Keratinocyte (primary cell): ENCODE results near the gene CASZ1. TPM values are rescaled to one million over a fixed set of nuclear protein-coding genes. Genes with fewer than 3 reads are reported as not detected.

ENCODE experiments used
- DNase-seq: peaks from one replicate; pipeline ENCODE4 v3.0.0-alpha.2; 2011; ENCODE audit warnings: low read depth, missing footprints, low spot score
- FAIRE-seq: peaks from 2 replicates; lab custom pipeline; 2011; peaks lifted over from hg19 to GRCh38; lab: Jason Lieb, UNC
- H2AFZ ChIP-seq: 2 replicates; pipeline ENCODE4 v1.6.0; 2012; ENCODE audit warnings: low read length, control low read depth, inconsistent platforms; ENCODE audit not compliant: control insufficient read depth
- H3K27ac ChIP-seq: 2 replicates; pipeline ENCODE4 v1.5.1; 2011; ENCODE audit warnings: low read length; ENCODE audit not compliant: control insufficient read depth, insufficient read depth
- H3K27me3 ChIP-seq: 3 replicates; pipeline ENCODE4 v1.6.0; 2011; ENCODE audit warnings: low read length; ENCODE audit not compliant: control insufficient read depth, insufficient read depth; ENCODE audit errors: extremely low read depth
- H3K36me3 ChIP-seq, 2 experiments: 2 replicates in 1 of 2; 3 replicates in 1 of 2; pipeline ENCODE4 v1.5.1; 2011; ENCODE audit warnings: low read length in 2 of 2, mild to moderate bottlenecking in 1 of 2; ENCODE audit not compliant: control insufficient read depth in 2 of 2, insufficient read depth in 2 of 2; ENCODE audit errors: extremely low read depth in 1 of 2
- H3K4me1 ChIP-seq: 3 replicates; pipeline ENCODE4 v1.5.1; 2011; ENCODE audit warnings: low read length; ENCODE audit not compliant: control insufficient read depth, insufficient read depth; ENCODE audit errors: extremely low read depth
- H3K4me2 ChIP-seq: 3 replicates; pipeline ENCODE4 v1.6.0; 2011; ENCODE audit warnings: low read depth, low read length; ENCODE audit not compliant: control insufficient read depth, insufficient read depth; ENCODE audit errors: extremely low read depth
- H3K4me3 ChIP-seq, 3 experiments: fragments of 200-600 bp in 1 of 3; sonication (generic) in 1 of 3; 2 replicates in 2 of 3; 3 replicates in 1 of 3; pipeline ENCODE4 v1.5.1; 2011 to 2016; ENCODE audit warnings: low read length in 3 of 3, mild to moderate bottlenecking in 3 of 3, control low read depth in 2 of 3, inconsistent platforms in 1 of 3, low read depth in 1 of 3, mixed read lengths in 1 of 3, mixed run types in 1 of 3, moderate library complexity in 1 of 3; ENCODE audit not compliant: control insufficient read depth in 2 of 3, insufficient read depth in 2 of 3; ENCODE audit errors: extremely low read depth in 1 of 3
- H3K79me2 ChIP-seq: 2 replicates; pipeline ENCODE4 v1.6.0; 2012; ENCODE audit warnings: low read length; ENCODE audit not compliant: control insufficient read depth, insufficient read depth
- H3K9ac ChIP-seq: 3 replicates; pipeline ENCODE4 v1.6.0; 2011; ENCODE audit warnings: low read length; ENCODE audit not compliant: control insufficient read depth, insufficient read depth; ENCODE audit errors: extremely low read depth
- H3K9me1 ChIP-seq: 3 replicates; pipeline ENCODE4 v1.6.0; 2011; ENCODE audit warnings: low read length; ENCODE audit not compliant: control insufficient read depth, insufficient read depth; ENCODE audit errors: extremely low read depth
- H3K9me3 ChIP-seq: 2 replicates; pipeline ENCODE4 v1.5.1; 2012; ENCODE audit warnings: low read depth, low read length; ENCODE audit not compliant: control insufficient read depth
- H4K20me1 ChIP-seq: 3 replicates; pipeline ENCODE4 v1.6.0; 2011; ENCODE audit warnings: low read length; ENCODE audit not compliant: control insufficient read depth, insufficient read depth; ENCODE audit errors: extremely low read depth
- EZH2 ChIP-seq: IDR thresholded peaks from one replicate; pipeline ENCODE4 v1.6.1; 2012; ENCODE audit warnings: inconsistent platforms, mild to moderate bottlenecking, low read length, moderate library complexity
- dilution Hi-C: fragments of 300-500 bp; cut with MboI; formaldehyde crosslinking; loops from one replicate; pipeline ENCODE4 v1.7.0; 2020; ENCODE audit warnings: low sequenced_read_pairs; ENCODE audit not compliant: extremely low pct_ligation_motif_present
- polyA plus RNA-seq, 5 experiments: library from polyadenylated mRNA; depleted of rRNA in 3 of 5; stranded (reverse) in 3 of 5; stranded (forward) in 1 of 5; unstranded in 1 of 5; fragments of >200 nt; gene quantifications; 1 replicate in 1 of 5; 2 replicates in 3 of 5; 3 replicates in 1 of 5; pipeline versions ENCODE4 v1.2.1 to v1.2.3, GENCODE V29; 2011 to 2012; ENCODE audit warnings: missing spikeins in 2 of 5, low read depth in 1 of 5, low replicate concordance in 1 of 5
- TF ChIP-seq, protein P1 (sequence below), 3 experiments: IDR thresholded peaks in 1 of 3; conservative IDR thresholded peaks in 1 of 3; optimal IDR thresholded peaks in 1 of 3; 2 replicates in 2 of 3; 3 replicates in 1 of 3; pipeline versions ENCODE3 to v1.5.1; 2011; ENCODE audit warnings: low read length in 3 of 3, mild to moderate bottlenecking in 3 of 3, moderate library complexity in 2 of 3, control low read depth in 1 of 3, inconsistent platforms in 1 of 3; ENCODE audit not compliant: insufficient read depth in 2 of 3; ENCODE audit errors: extremely low read depth in 1 of 3

CASZ1 gene
- polyA plus RNA-seq, 1 donor (not counting 4 experiments of a cell fraction or from before 2014, with no cell fraction given), result 2.8 TPM

- no peaks in the 10 kb centered on the region for H3K9me3 ChIP-seq
- no peaks in the 10 kb centered on the region for H4K20me1 ChIP-seq
- DNase-seq (no peak), FAIRE-seq (no peak)
- no peak overlapping the region for H3K27ac ChIP-seq
- TF ChIP-seq, protein P1, sequence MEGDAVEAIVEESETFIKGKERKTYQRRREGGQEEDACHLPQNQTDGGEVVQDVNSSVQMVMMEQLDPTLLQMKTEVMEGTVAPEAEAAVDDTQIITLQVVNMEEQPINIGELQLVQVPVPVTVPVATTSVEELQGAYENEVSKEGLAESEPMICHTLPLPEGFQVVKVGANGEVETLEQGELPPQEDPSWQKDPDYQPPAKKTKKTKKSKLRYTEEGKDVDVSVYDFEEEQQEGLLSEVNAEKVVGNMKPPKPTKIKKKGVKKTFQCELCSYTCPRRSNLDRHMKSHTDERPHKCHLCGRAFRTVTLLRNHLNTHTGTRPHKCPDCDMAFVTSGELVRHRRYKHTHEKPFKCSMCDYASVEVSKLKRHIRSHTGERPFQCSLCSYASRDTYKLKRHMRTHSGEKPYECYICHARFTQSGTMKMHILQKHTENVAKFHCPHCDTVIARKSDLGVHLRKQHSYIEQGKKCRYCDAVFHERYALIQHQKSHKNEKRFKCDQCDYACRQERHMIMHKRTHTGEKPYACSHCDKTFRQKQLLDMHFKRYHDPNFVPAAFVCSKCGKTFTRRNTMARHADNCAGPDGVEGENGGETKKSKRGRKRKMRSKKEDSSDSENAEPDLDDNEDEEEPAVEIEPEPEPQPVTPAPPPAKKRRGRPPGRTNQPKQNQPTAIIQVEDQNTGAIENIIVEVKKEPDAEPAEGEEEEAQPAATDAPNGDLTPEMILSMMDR (optimal IDR thresholded peaks at IDR 0.05 in 1 of 3, IDR thresholded peaks at IDR 0.05 in 1 of 3, conservative IDR thresholded peaks at IDR 0.05 in 1 of 3; ENCODE audit: extremely low read depth in 1 of 3, insufficient read depth in 2 of 3, low read length in 3 of 3), result no peak
- TF ChIP-seq EZH2, result no peak
- peaks cover 5 to 9% of the 10 kb centered on the region in 2 experiments for H3K36me3 ChIP-seq
- no peak overlapping the region for H3K9ac ChIP-seq
- no peak overlapping the region for H2AFZ ChIP-seq
- H3K9me1 ChIP-seq, result no peaks in the 10 kb centered on the region
- no peak overlapping the region for H3K4me3 ChIP-seq
- H3K27me3 ChIP-seq, result no peaks in the 10 kb centered on the region
- no peak overlapping the region for H3K4me2 ChIP-seq
- peaks cover 2% of the 10 kb centered on the region for H3K4me1 ChIP-seq
- no peaks in the 10 kb centered on the region for H3K79me2 ChIP-seq
- dilution Hi-C loops, result no loop called here
Observed at GRCh38 chr1:10626131-10626731, 170.2 kb downstream of the CASZ1 start.

DNA sequence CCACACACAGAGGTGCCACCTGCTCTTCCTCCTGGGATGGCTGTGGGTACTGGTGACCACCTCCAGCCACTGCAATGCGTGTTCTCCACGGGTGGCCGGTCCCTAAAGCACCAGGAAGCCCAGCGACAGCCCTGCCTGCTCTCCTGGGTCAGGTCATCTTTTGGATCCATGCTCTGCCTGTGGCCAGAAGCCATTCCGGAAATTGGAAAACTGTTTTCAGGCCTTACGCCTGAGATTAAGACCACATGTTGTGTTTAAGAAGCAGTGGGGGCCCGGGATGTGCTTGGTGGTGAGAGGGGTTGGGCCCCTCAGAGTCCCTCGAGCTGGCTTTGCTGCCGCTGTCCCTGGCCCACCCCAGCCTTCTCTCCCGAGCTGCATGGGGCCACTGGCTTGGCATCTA is 170.9 kb downstream of the CASZ1 start:
- TF ChIP-seq, protein P1 (optimal IDR thresholded peaks at IDR 0.05 in 1 of 3, IDR thresholded peaks at IDR 0.05 in 1 of 3, conservative IDR thresholded peaks at IDR 0.05 in 1 of 3; ENCODE audit: extremely low read depth in 1 of 3, insufficient read depth in 2 of 3, low read length in 3 of 3), result no peak
- no peak for TF ChIP-seq EZH2
- Histone ChIP-seq H3K27ac (no peak overlapping the region), H3K79me2 (no peaks in the 10 kb centered on the region), H3K4me2 (no peak overlapping the region), H2AFZ (no peak overlapping the region), H3K36me3 (peaks cover 5 to 8% of the 10 kb centered on the region in 2 experiments), H3K4me1 (peaks cover 2% of the 10 kb centered on the region), H3K9me1 (no peaks in the 10 kb centered on the region), H3K27me3 (no peaks in the 10 kb centered on the region), H3K9ac (no peak overlapping the region), H3K4me3 (no peak overlapping the region), H4K20me1 (no peaks in the 10 kb centered on the region), H3K9me3 (no peaks in the 10 kb centered on the region)
- DNase-seq (no peak), FAIRE-seq (no peak)
- dilution Hi-C loops, result no loop called here
